ENCODE data around the gene NUP50. TPM values are rescaled to one million over a fixed set of nuclear protein-coding genes. Genes with fewer than 3 reads are reported as not detected.

Gene NUP50, protein sequence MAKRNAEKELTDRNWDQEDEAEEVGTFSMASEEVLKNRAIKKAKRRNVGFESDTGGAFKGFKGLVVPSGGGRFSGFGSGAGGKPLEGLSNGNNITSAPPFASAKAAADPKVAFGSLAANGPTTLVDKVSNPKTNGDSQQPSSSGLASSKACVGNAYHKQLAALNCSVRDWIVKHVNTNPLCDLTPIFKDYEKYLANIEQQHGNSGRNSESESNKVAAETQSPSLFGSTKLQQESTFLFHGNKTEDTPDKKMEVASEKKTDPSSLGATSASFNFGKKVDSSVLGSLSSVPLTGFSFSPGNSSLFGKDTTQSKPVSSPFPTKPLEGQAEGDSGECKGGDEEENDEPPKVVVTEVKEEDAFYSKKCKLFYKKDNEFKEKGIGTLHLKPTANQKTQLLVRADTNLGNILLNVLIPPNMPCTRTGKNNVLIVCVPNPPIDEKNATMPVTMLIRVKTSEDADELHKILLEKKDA
- polyA plus RNA-seq (2012; ENCODE audit: insufficient read length, low read depth) = 40.7 TPM

GRCh38 chr22:45163451-45164269 lies at the start of gene NUP50:
Gene NUP50, plus strand, starts transcription at chr22:45163925. Its CDS starts 4,253 bp downstream, at chr22:45168178.
- TF ChIP-seq SIN3A (IDR thresholded peaks at IDR 0.05; ENCODE audit: borderline replicate concordance, insufficient read depth, low read length) = peak; percentile 61; the same call in 1 of the 2 replicates
- 0 out of 2 replicates have a peak, but pooled peaks have one; percentile 16 for TF ChIP-seq TAF1 (IDR thresholded peaks at IDR 0.05; ENCODE audit: borderline replicate concordance, insufficient read depth, low read length)
- peak; percentile 73 for TF ChIP-seq FOXP2 (optimal IDR thresholded peaks at IDR 0.05; ENCODE audit: borderline replicate concordance, extremely low read depth, extremely low read length, insufficient read depth)
- TF ChIP-seq POLR2AphosphoS5 (IDR thresholded peaks at IDR 0.05; ENCODE audit: low read depth, low read length) = peak; percentile 84
- no peak for TF ChIP-seq REST (IDR thresholded peaks at IDR 0.05; ENCODE audit: insufficient read depth in 1 of 2, low read depth in 2 of 2, low read length in 2 of 2)

DNA sequence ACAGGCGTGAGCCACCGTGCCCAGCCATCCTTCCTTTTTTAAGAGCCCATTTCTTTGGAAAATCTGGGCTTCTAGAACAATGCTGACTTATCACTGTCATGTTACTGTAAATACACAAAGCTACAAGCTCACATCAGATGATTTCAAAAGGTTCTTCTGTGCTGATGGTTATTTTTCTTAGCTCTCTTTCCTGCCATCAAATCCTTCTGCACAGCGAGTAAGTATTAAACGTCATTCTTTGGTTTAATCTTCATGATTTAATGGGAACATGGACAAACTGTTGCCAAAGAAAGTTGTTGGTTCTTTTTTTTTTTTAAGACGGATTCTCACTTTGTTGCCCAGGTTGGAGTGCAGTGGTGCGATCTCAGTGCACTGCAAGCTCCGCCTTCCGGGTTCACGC lies 43.3 kb upstream of the NUP50 start:
- no peak for TF ChIP-seq SIN3A (IDR thresholded peaks at IDR 0.05; ENCODE audit: borderline replicate concordance, insufficient read depth, low read length)
- no peak for TF ChIP-seq TAF1 (IDR thresholded peaks at IDR 0.05; ENCODE audit: borderline replicate concordance, insufficient read depth, low read length)
- no peak for TF ChIP-seq POLR2AphosphoS5 (IDR thresholded peaks at IDR 0.05; ENCODE audit: low read depth, low read length)
- TF ChIP-seq REST (IDR thresholded peaks at IDR 0.05; ENCODE audit: insufficient read depth in 1 of 2, low read depth in 2 of 2, low read length in 2 of 2) = no peak
- TF ChIP-seq FOXP2 (optimal IDR thresholded peaks at IDR 0.05; ENCODE audit: borderline replicate concordance, extremely low read depth, extremely low read length, insufficient read depth) = no peak

- TF ChIP-seq SIN3A (IDR thresholded peaks at IDR 0.05; ENCODE audit: borderline replicate concordance, insufficient read depth, low read length) (no peak), POLR2AphosphoS5 (IDR thresholded peaks at IDR 0.05; ENCODE audit: low read depth, low read length) (no peak), FOXP2 (optimal IDR thresholded peaks at IDR 0.05; ENCODE audit: borderline replicate concordance, extremely low read depth, extremely low read length, insufficient read depth) (no peak), TAF1 (IDR thresholded peaks at IDR 0.05; ENCODE audit: borderline replicate concordance, insufficient read depth, low read length) (no peak), REST (IDR thresholded peaks at IDR 0.05; ENCODE audit: insufficient read depth in 1 of 2, low read depth in 2 of 2, low read length in 2 of 2) (no peak)
These were observed 42.8 kb upstream of the NUP50 start for GRCh38 chr22:45120931-45121330.

GRCh38 chr22:45124176-45124847 lies 39.4 kb upstream of the NUP50 start:
- TF ChIP-seq FOXP2 (optimal IDR thresholded peaks at IDR 0.05; ENCODE audit: borderline replicate concordance, extremely low read depth, extremely low read length, insufficient read depth) = no peak
- TF ChIP-seq SIN3A (IDR thresholded peaks at IDR 0.05; ENCODE audit: borderline replicate concordance, insufficient read depth, low read length) = no peak
- no peak for TF ChIP-seq TAF1 (IDR thresholded peaks at IDR 0.05; ENCODE audit: borderline replicate concordance, insufficient read depth, low read length)
- TF ChIP-seq POLR2AphosphoS5 (IDR thresholded peaks at IDR 0.05; ENCODE audit: low read depth, low read length) = no peak
- no peak for TF ChIP-seq REST (IDR thresholded peaks at IDR 0.05; ENCODE audit: insufficient read depth in 1 of 2, low read depth in 2 of 2, low read length in 2 of 2)
